Measurements from ENCODE around the gene HMGXB4. TPM values are rescaled to one million over a fixed set of nuclear protein-coding genes. Genes with fewer than 3 reads are reported as not detected.

Gene HMGXB4
- total RNA-seq, 1 donor from 2014 or later = 9.1 TPM

Other genes with a start within 250 kb of the HMGXB4 start
- not detected for gene ISX, start 191.3 kb upstream of the HMGXB4 start, total RNA-seq (ENCODE audit: insufficient read depth, low replicate concordance)
- 53.0 TPM for gene TOM1, start 42.4 kb downstream of the HMGXB4 start, total RNA-seq (ENCODE audit: insufficient read depth, low replicate concordance)
- gene HMOX1, start 123.6 kb downstream of the HMGXB4 start, total RNA-seq (ENCODE audit: insufficient read depth, low replicate concordance) = 9.6 TPM
- gene MCM5, start 142.6 kb downstream of the HMGXB4 start, total RNA-seq (ENCODE audit: insufficient read depth, low replicate concordance) = 16.4 TPM